Large intestine (tissue), 3 donors: Measurements from ENCODE around the gene KLHL26. TPM values are rescaled to one million over a fixed set of nuclear protein-coding genes. Genes with fewer than 3 reads are reported as not detected.

Experiments
- DNase-seq, 2 donors: peaks; one replicate each; pipeline versions ENCODE4 v3.0.0 to v3.0.0-alpha.2; 2013
- H3K27ac ChIP-seq: one replicate; pipeline ENCODE4 v1.5.1; 2013; ENCODE audit warnings: low read length
- H3K27me3 ChIP-seq: 2 replicates; pipeline ENCODE4 v1.6.1; 2013; ENCODE audit warnings: low read length; ENCODE audit not compliant: control insufficient read depth, insufficient read depth
- H3K36me3 ChIP-seq: 2 replicates; pipeline ENCODE4 v1.6.1; 2013; ENCODE audit warnings: low read length; ENCODE audit not compliant: control insufficient read depth, insufficient read depth
- H3K4me1 ChIP-seq: one replicate; pipeline ENCODE4 v1.6.1; 2013; ENCODE audit warnings: low read length; ENCODE audit not compliant: control insufficient read depth, insufficient read depth
- H3K4me3 ChIP-seq: one replicate; pipeline ENCODE4 v1.5.1; 2013; ENCODE audit warnings: low read length
- H3K9me3 ChIP-seq: one replicate; pipeline ENCODE4 v1.6.1; 2013; ENCODE audit warnings: mild to moderate bottlenecking, low read depth, low read length, moderate library complexity; ENCODE audit not compliant: control insufficient read depth
- WGBS: methylation state at CpG from one replicate; pipeline ENCODE4 v1.1.5; 2013; ENCODE audit warnings: low lambda C conversion rate; ENCODE audit not compliant: insufficient coverage; 5-methylcytosine and 5-hydroxymethylcytosine counted together
- polyA plus RNA-seq: library from polyadenylated mRNA; unstranded; fragments of 120-200 nt; gene quantifications from one replicate; pipeline ENCODE4 v1.2.1, GENCODE V29; 2013

Gene KLHL26
- polyA plus RNA-seq, 1 donor: 4.6 TPM

GRCh38 chr19:18710996-18711751 is 74.3 kb downstream of the KLHL26 start:
- H3K27ac ChIP-seq: peak overlapping the region; percentile 29
- H3K36me3 ChIP-seq: peaks cover 7% of the 10 kb centered on the region
- no peaks in the 10 kb centered on the region for H3K27me3 ChIP-seq
- peak in 1 of 2 donors; percentile 26 for DNase-seq
- no peak overlapping the region for H3K4me3 ChIP-seq
- H3K9me3 ChIP-seq: no peaks in the 10 kb centered on the region
- 83% methylated on average over 1 of the region's 28 CpGs for WGBS
- H3K4me1 ChIP-seq: no peaks in the 10 kb centered on the region

GRCh38 chr19:18711893-18712292 is 75.1 kb downstream of the KLHL26 start:
- WGBS: no CpG with 5 or more reads among the region's 3 CpGs

DNA sequence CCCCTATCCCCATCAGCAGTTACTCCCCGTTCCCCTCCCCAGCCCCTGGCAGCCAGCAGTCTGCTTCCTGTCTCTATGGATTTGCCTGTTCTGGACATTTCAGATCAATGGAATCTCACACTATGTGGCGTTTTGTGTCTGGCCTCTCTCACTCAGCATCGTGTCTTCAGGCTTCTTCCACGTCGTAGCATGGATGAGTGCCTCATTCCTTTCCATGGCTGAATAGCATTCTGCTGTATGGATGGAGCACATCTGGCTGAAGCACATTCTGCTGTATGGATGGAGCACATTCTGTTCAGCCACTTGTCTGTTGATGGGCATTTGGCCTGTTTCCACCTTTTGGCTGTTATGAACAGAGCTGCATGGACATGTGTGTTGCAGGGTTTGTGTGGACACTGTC is 76.2 kb downstream of the KLHL26 start:
- Histone ChIP-seq H3K36me3 (peaks cover 7% of the 10 kb centered on the region), H3K9me3 (no peaks in the 10 kb centered on the region), H3K4me3 (no peak overlapping the region), H3K27me3 (no peaks in the 10 kb centered on the region), H3K4me1 (no peaks in the 10 kb centered on the region), H3K27ac (no peak overlapping the region)
- no peak for DNase-seq
- no CpG with 5 or more reads among the region's 5 CpGs for WGBS

More at GRCh38 chr19:18711893-18712292, 75.1 kb downstream of the KLHL26 start:
- Histone ChIP-seq H3K4me1 (no peaks in the 10 kb centered on the region), H3K4me3 (no peak overlapping the region), H3K27me3 (no peaks in the 10 kb centered on the region), H3K27ac (no peak overlapping the region), H3K9me3 (no peaks in the 10 kb centered on the region), H3K36me3 (peaks cover 7% of the 10 kb centered on the region)
- no peak for DNase-seq

GRCh38 chr19:18713550-18714117 is 76.8 kb downstream of the KLHL26 start:
- Histone ChIP-seq H3K4me1 (no peaks in the 10 kb centered on the region), H3K27ac (no peak overlapping the region)
- WGBS: no CpG with 5 or more reads among the region's 18 CpGs

GRCh38 chr19:18715416-18715815 is 78.6 kb downstream of the KLHL26 start:
- no CpG with 5 or more reads among the region's 5 CpGs for WGBS
- H3K27ac ChIP-seq: no peak overlapping the region
- H3K4me3 ChIP-seq: no peak overlapping the region
- H3K27me3 ChIP-seq: no peaks in the 10 kb centered on the region
- DNase-seq: no peak
- peaks cover 3% of the 10 kb centered on the region for H3K9me3 ChIP-seq
- peaks cover 7% of the 10 kb centered on the region for H3K36me3 ChIP-seq
- H3K4me1 ChIP-seq: no peaks in the 10 kb centered on the region

More at GRCh38 chr19:18713550-18714117, 76.8 kb downstream of the KLHL26 start:
- Histone ChIP-seq H3K36me3 (peaks cover 7% of the 10 kb centered on the region), H3K9me3 (no peaks in the 10 kb centered on the region), H3K27me3 (no peaks in the 10 kb centered on the region), H3K4me3 (no peak overlapping the region)
- DNase-seq: no peak

DNA sequence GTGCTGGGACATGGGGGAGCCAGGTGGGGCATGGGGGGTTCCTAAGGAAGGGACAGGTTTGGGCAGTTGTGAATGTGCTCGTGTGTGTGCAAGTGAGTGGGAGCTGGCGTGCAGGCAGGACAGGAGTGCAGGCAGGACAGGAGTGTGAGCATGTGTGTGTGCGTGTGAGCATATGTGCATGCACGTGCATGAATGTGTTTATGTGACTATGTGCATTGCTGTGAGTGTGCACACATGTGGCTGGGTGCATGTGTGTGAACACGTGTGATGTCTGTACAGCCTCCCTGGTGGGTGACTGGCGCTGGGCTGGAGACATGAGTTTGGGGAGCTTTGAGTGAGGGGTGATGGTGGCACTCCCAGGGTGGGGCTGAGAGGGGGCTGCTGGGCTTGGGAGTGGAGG is 80.0 kb downstream of the KLHL26 start:
- Histone ChIP-seq H3K27me3 (no peaks in the 10 kb centered on the region), H3K27ac (no peak overlapping the region), H3K4me1 (no peaks in the 10 kb centered on the region), H3K36me3 (peaks cover 7% of the 10 kb centered on the region), H3K9me3 (peaks cover 3% of the 10 kb centered on the region), H3K4me3 (no peak overlapping the region)
- DNase-seq: no peak
- no CpG with 5 or more reads among the region's 6 CpGs for WGBS

DNA sequence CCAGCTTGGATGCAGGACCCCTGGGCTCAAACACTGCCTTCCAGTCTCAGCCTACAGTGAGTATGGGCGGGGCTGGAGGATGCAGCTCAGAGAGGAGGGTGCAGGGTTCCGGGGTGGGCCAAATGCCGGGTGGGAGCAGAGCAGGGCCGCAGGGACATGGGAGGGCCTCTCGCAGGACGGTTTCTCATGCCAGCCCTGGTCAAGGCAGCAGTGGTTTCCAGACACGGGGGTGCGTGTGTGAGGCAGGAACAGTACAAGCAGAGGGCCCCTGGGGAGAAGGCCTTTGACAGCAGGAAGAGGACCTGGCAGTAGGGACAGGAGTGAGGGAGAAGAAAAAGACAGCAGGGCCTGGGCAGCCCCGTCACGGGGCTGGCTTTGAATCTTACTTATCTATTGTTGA is 80.8 kb downstream of the KLHL26 start:
- WGBS: no CpG with 5 or more reads among the region's 10 CpGs
- peaks cover 3% of the 10 kb centered on the region for H3K9me3 ChIP-seq
- DNase-seq: no peak
- H3K4me3 ChIP-seq: no peak overlapping the region
- no peak overlapping the region for H3K27ac ChIP-seq
- H3K27me3 ChIP-seq: no peaks in the 10 kb centered on the region
- H3K36me3 ChIP-seq: peaks cover 10% of the 10 kb centered on the region
- H3K4me1 ChIP-seq: no peaks in the 10 kb centered on the region

- Histone ChIP-seq H3K4me3 (no peak overlapping the region), H3K27ac (no peak overlapping the region), H3K9me3 (peaks cover 3% of the 10 kb centered on the region), H3K27me3 (no peaks in the 10 kb centered on the region), H3K4me1 (no peaks in the 10 kb centered on the region), H3K36me3 (peaks cover 9% of the 10 kb centered on the region)
- no CpG with 5 or more reads among the region's 5 CpGs for WGBS
- no peak for DNase-seq
These were observed 81.2 kb downstream of the KLHL26 start for GRCh38 chr19:18718015-18718526.

DNA sequence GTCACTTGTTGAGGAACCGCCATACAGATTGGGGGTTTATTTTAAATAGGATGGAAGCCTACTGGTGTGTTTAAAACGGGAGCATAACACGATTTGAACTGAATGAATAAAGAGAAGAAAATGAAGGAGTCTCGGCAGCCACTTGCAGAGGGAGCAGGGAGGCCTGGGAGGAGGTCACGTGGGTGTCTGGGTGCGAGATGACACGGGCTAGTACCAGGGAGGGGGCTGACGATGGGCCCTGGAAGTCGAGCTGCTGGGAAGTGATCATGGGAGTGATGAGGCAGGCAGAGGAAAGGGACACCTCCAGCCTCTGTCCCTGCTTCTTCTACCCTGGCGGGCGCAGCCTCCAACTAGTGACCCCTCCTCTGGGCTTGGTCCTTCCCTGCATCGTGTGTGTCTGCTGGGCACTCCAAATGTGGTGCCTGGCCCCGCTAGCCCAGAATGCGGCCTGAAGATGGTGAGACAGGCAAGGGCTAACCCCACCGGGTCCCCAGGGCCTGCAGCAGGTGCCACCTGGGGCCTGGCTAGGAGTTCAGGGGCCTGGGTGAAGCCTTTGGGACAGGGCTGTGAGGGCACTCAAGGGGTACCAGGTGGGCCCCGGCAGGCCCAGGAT is 82.1 kb downstream of the KLHL26 start:
- H3K27ac ChIP-seq: no peak overlapping the region

GRCh38 chr19:18719541-18719940 is 82.7 kb downstream of the KLHL26 start:
- Histone ChIP-seq H3K27ac (no peak overlapping the region), H3K4me1 (no peaks in the 10 kb centered on the region), H3K36me3 (peaks cover 4% of the 10 kb centered on the region), H3K9me3 (peaks cover 3% of the 10 kb centered on the region), H3K4me3 (no peak overlapping the region), H3K27me3 (no peaks in the 10 kb centered on the region)
- DNase-seq: no peak
- no CpG with 5 or more reads among the region's 25 CpGs for WGBS

More for the DNA sequence above, 82.1 kb downstream of the KLHL26 start:
- H3K4me3 ChIP-seq: no peak overlapping the region
- no CpG with 5 or more reads among the region's 16 CpGs for WGBS
- no peaks in the 10 kb centered on the region for H3K27me3 ChIP-seq
- no peaks in the 10 kb centered on the region for H3K4me1 ChIP-seq
- peaks cover 5% of the 10 kb centered on the region for H3K36me3 ChIP-seq
- no peak for DNase-seq
- peaks cover 3% of the 10 kb centered on the region for H3K9me3 ChIP-seq
